Progenitor cell of endocrine pancreas (in vitro differentiated cells): ENCODE results near the gene CPXM1. TPM values are rescaled to one million over a fixed set of nuclear protein-coding genes. Genes with fewer than 3 reads are reported as not detected.
"Not testable (repeated sequence)": the region's sequence is repeated elsewhere in the genome, so short reads cannot be mapped to it uniquely, and the experiment has no call there.

Experiments used
- DNase-seq: peaks from one replicate; pipeline ENCODE4 v3.0.0; 2021; ENCODE audit warnings: low spot score; ENCODE audit not compliant: unreplicated experiment
- H3K27ac Mint-ChIP-seq: 2 replicates; pipeline ENCODE4 v1.8.0; 2021; ENCODE audit warnings: mild to moderate bottlenecking, moderate library complexity, mixed read lengths
- H3K27me3 Mint-ChIP-seq: 2 replicates; pipeline ENCODE4 v1.8.0; 2021; ENCODE audit warnings: mixed read lengths
- H3K36me3 Mint-ChIP-seq: 2 replicates; pipeline ENCODE4 v1.8.0; 2022; ENCODE audit warnings: mixed read lengths; ENCODE audit not compliant: insufficient read depth
- H3K4me1 Mint-ChIP-seq: 2 replicates; pipeline ENCODE4 v1.8.0; 2021; ENCODE audit warnings: low read depth, mixed read lengths
- H3K4me3 Mint-ChIP-seq: 2 replicates; pipeline ENCODE4 v1.8.0; 2021; ENCODE audit warnings: low read depth, mild to moderate bottlenecking, moderate library complexity, mixed read lengths
- H3K9me3 Mint-ChIP-seq: 2 replicates; pipeline ENCODE4 v1.8.0; 2021; ENCODE audit warnings: low read depth, mixed read lengths
- total RNA-seq: library from RNA; stranded (reverse); gene quantifications from 2 replicates; pipeline ENCODE4 v1.2.1, GENCODE V29; 2021
- TF ChIP-seq, protein P1 (sequence below): fragments of 200-600 bp; sonication (generic); IDR thresholded peaks from one replicate; pipeline ENCODE4 v1.5.0; 2021; ENCODE audit warnings: antibody characterized with exemption, mild to moderate bottlenecking; ENCODE audit not compliant: unreplicated experiment

CPXM1 gene
- total RNA-seq, 1 donor from 2014 or later, result 130 TPM

DNA sequence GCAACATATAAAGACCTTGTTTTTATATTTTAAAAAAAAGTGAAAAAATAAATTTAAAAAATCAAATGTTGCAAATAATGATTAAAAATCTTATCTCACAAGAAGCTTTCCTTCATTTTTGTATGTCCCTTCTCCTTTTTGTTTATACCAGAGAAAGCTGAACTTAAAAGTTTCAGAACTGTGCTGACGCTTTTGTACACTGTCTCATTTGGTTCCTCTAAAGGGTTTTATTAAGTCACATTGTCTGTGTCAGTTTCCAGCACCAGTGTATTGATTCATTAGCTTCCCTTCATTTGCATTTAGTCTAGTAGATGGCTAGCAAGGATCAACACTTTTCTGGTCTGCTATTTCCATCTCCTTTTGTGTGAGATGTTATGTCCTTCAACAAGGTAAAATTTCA lies 33.3 kb upstream of the CPXM1 start:
- H3K9me3 Mint-ChIP-seq, result no peaks in the 10 kb centered on the region
- no peak overlapping the region for H3K4me3 Mint-ChIP-seq
- H3K27ac Mint-ChIP-seq, result no peak overlapping the region
- H3K27me3 Mint-ChIP-seq, result peaks cover 9% of the 10 kb centered on the region
- peaks cover 12% of the 10 kb centered on the region for H3K36me3 Mint-ChIP-seq
- TF ChIP-seq, protein P1, sequence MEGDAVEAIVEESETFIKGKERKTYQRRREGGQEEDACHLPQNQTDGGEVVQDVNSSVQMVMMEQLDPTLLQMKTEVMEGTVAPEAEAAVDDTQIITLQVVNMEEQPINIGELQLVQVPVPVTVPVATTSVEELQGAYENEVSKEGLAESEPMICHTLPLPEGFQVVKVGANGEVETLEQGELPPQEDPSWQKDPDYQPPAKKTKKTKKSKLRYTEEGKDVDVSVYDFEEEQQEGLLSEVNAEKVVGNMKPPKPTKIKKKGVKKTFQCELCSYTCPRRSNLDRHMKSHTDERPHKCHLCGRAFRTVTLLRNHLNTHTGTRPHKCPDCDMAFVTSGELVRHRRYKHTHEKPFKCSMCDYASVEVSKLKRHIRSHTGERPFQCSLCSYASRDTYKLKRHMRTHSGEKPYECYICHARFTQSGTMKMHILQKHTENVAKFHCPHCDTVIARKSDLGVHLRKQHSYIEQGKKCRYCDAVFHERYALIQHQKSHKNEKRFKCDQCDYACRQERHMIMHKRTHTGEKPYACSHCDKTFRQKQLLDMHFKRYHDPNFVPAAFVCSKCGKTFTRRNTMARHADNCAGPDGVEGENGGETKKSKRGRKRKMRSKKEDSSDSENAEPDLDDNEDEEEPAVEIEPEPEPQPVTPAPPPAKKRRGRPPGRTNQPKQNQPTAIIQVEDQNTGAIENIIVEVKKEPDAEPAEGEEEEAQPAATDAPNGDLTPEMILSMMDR, result no peak
- DNase-seq, result no peak
- no peaks in the 10 kb centered on the region for H3K4me1 Mint-ChIP-seq

DNA sequence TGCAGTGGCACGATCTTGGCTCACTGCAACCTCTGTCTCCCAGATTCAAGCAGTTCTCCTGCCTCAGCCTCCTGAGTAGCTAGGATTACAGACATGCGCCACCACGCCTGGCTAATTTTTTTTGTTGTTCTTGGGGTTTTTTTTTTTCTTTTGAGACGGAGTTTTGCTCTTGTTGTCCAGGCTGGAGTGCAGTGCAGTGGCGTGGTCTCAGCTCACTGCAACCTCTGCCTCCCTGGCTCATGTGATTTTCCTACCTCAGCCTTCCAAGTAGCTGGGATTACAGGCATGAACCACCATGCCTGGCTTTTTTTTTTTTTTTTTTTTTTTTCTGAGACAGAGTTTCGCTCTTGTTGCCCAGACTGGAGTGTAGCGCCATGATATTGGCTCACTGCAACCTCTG lies 30.8 kb upstream of the CPXM1 start:
- DNase-seq, H3K4me1 Mint-ChIP-seq, H3K36me3 Mint-ChIP-seq, H3K4me3 Mint-ChIP-seq, H3K9me3 Mint-ChIP-seq, H3K27ac Mint-ChIP-seq: not testable (repeated sequence)
- peaks cover 30% of the 10 kb centered on the region for H3K27me3 Mint-ChIP-seq

DNA sequence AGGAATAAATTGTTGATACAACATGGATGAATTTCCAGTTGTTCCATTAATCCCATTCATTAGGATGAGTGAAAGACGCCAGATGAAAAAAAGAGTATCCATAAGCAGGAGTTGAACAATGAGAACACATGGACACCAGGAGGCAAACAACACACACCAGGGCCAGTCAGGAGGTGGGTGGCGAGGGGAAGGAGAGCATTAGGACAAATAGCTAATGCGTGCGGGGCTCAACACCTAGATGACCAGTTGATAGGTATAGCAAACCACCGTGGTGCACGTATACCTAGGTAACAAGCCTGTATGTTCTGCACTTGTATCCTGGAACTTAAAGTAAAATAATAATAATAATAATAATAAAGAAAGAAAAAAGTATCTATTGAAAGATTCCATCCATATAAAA lies 28.9 kb upstream of the CPXM1 start:
- no peak overlapping the region for H3K27ac Mint-ChIP-seq
- H3K9me3 Mint-ChIP-seq, result peaks cover 3% of the 10 kb centered on the region
- H3K4me3 Mint-ChIP-seq, result no peak overlapping the region
- H3K4me1 Mint-ChIP-seq, result no peaks in the 10 kb centered on the region
- DNase-seq, result no peak
- TF ChIP-seq, protein P1, result no peak
- peaks cover 36% of the 10 kb centered on the region for H3K27me3 Mint-ChIP-seq
- H3K36me3 Mint-ChIP-seq, result peaks cover 1% of the 10 kb centered on the region

DNA sequence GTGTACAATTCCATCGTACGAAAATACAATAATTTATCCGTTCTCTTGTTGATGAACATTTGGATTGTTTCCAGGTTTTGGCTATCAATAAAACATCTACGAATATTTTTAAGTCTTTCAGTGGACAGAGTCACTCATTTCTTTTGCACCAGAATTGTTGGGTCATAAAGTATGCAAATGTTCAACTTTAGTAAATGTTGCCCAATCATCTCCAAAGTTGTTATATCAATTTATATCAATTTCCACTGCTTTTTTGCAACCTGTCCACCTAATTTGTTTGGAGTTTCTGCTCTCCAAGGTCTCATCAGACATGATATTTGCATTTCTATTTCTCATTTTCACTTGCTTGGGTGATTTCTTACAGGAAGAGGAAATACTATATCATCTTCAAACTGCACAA lies 26.2 kb upstream of the CPXM1 start:
- Mint-ChIP-seq H3K9me3 (peaks cover 3% of the 10 kb centered on the region), H3K27ac (no peak overlapping the region), H3K36me3 (no peaks in the 10 kb centered on the region), H3K4me1 (peaks cover 2% of the 10 kb centered on the region), H3K4me3 (no peak overlapping the region), H3K27me3 (peaks cover 42% of the 10 kb centered on the region)
- TF ChIP-seq, protein P1, result no peak
- no peak for DNase-seq

DNA sequence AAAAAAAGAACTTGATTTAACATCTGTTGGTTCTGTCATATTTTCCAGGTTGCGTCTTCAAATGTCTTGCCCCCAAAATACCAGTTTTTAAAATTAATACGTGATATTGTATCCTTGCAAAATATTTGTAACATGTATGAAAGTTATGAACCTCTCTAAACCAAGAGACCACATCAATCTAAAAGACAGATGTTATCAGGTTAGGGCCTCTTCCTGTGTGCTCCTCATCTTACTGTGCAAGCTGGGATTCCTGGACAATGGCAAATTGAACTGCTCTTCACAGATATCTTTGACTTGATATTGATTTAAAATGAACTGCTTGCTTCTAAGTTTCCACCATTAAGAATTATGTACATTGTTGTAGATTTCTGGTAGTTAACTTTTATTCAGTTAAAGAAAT lies 25.3 kb upstream of the CPXM1 start:
- H3K4me3 Mint-ChIP-seq, result no peak overlapping the region
- no peaks in the 10 kb centered on the region for H3K36me3 Mint-ChIP-seq
- no peak overlapping the region for H3K27ac Mint-ChIP-seq
- TF ChIP-seq, protein P1, result no peak
- peaks cover 2% of the 10 kb centered on the region for H3K4me1 Mint-ChIP-seq
- H3K27me3 Mint-ChIP-seq, result peaks cover 45% of the 10 kb centered on the region
- peaks cover 3% of the 10 kb centered on the region for H3K9me3 Mint-ChIP-seq
- no peak for DNase-seq

DNA sequence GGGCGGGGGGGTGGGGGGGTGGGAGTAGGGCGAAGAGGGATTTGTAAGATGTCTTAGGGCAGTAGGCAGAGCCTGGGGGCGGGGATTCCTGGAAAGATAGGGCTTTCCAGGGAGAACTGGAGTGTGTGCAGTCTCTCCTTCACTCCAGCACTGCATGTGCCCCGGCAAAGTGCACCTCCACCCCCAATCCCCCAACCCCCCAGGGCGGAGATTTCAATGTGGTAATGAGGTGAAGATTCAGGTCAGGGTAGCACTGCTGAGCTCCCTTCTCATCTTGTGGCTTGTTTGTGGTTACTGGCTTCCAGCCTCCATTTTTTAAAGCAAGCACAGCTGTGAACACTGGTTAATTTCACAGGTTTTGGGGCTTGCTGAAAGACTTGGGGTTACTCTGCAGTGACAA lies 21.6 kb upstream of the CPXM1 start:
- Mint-ChIP-seq H3K36me3 (no peaks in the 10 kb centered on the region), H3K4me3 (no peak overlapping the region), H3K27me3 (peaks cover 53% of the 10 kb centered on the region), H3K27ac (no peak overlapping the region), H3K4me1 (peaks cover 9% of the 10 kb centered on the region), H3K9me3 (peaks cover under 1% of the 10 kb centered on the region)
- TF ChIP-seq, protein P1, result no peak
- DNase-seq, result no peak
